OCI-LY7 (cell line): ENCODE data around the gene PTGER3. TPM values are rescaled to one million over a fixed set of nuclear protein-coding genes. Genes with fewer than 3 reads are reported as not detected.
"Not testable (repeated sequence)": the region's sequence is repeated elsewhere in the genome, so short reads cannot be mapped to it uniquely, and the experiment has no call there.

Experiments used
- BruUV-seq: library from RNA; stranded (reverse); fragments of 400-500 nt; replicated peaks from 2 replicates; lab custom pipeline; 2021; lab: Mats Ljungman, UMichigan
- CTCF ChIA-PET: fragments of 300-600 bp; sonication (Branson Sonifier 250); formaldehyde crosslinking; loops from one replicate; lab custom pipeline; 2022; ENCODE audit warnings: antibody characterized with exemption; ENCODE audit not compliant: unreplicated experiment; lab: Charles Lee
- POLR2A ChIA-PET: fragments of 300-600 bp; sonication (Branson Sonifier 250); formaldehyde crosslinking; loops from one replicate; lab custom pipeline; 2022; ENCODE audit warnings: antibody characterized with exemption; lab: Charles Lee
- DNase-seq: peaks from one replicate; pipeline ENCODE4 v3.0.0-alpha.2; 2015; ENCODE audit warnings: low spot score
- H2AFZ ChIP-seq: fragments of 200-600 bp; sonication (generic), shearing (Covaris generic); 2 replicates; pipeline ENCODE4 v1.6.1; 2014; ENCODE audit warnings: mild to moderate bottlenecking, antibody characterized with exemption, low read length, moderate library complexity
- H3K27ac ChIP-seq: fragments of 200-600 bp; sonication (generic); 2 replicates; pipeline ENCODE4 v1.5.1; 2014; ENCODE audit warnings: mixed run types, low read depth, mild to moderate bottlenecking, moderate library complexity, low read length, inconsistent platforms; ENCODE audit not compliant: poor library complexity, severe bottlenecking
- H3K36me3 ChIP-seq: fragments of 200-600 bp; sonication (generic); 2 replicates; pipeline ENCODE4 v1.6.1; 2014; ENCODE audit warnings: mild to moderate bottlenecking, antibody characterized with exemption, low read length, moderate library complexity, mixed read lengths; ENCODE audit not compliant: insufficient read depth
- H3K4me1 ChIP-seq: fragments of 200-600 bp; sonication (generic); 2 replicates; pipeline ENCODE4 v1.5.1; 2014; ENCODE audit warnings: mild to moderate bottlenecking, low read length; ENCODE audit not compliant: insufficient read depth, poor library complexity, severe bottlenecking
- H3K4me2 ChIP-seq: fragments of 200-600 bp; sonication (generic); 2 replicates; pipeline ENCODE4 v1.6.1; 2014; ENCODE audit warnings: mild to moderate bottlenecking, low read length
- H3K4me3 ChIP-seq: fragments of 200-600 bp; sonication (generic); 2 replicates; pipeline ENCODE4 v1.5.1; 2014; ENCODE audit warnings: mild to moderate bottlenecking, low read depth, low read length; ENCODE audit not compliant: poor library complexity, severe bottlenecking
- H3K79me2 ChIP-seq: fragments of 200-600 bp; sonication (generic); 2 replicates; pipeline ENCODE4 v1.6.1; 2016; ENCODE audit warnings: low read depth, mild to moderate bottlenecking, low read length, moderate library complexity, mixed read lengths; ENCODE audit not compliant: insufficient read depth
- H3K9me2 ChIP-seq: fragments of 200-600 bp; sonication (generic); 2 replicates; pipeline ENCODE4 v1.6.1; 2016; ENCODE audit warnings: mild to moderate bottlenecking, low read length, mixed read lengths; ENCODE audit not compliant: insufficient read depth
- H3K9me3 ChIP-seq: fragments of 200-600 bp; sonication (generic); 2 replicates; pipeline ENCODE4 v1.6.1; 2014; ENCODE audit warnings: mild to moderate bottlenecking, mixed run types, low read length, mixed read lengths
- H4K20me1 ChIP-seq: fragments of 200-600 bp; sonication (generic); 2 replicates; pipeline ENCODE4 v1.6.1; 2014; ENCODE audit warnings: mild to moderate bottlenecking, antibody characterized with exemption, low read length, moderate library complexity, mixed read lengths; ENCODE audit not compliant: insufficient read depth
- CTCF ChIP-seq: fragments of 200-600 bp; sonication (generic); conservative IDR thresholded peaks from 2 replicates; pipeline ENCODE4 v1.5.1; 2014; ENCODE audit warnings: mild to moderate bottlenecking, antibody characterized with exemption, low read length, moderate library complexity, mixed read lengths
- EZH2phosphoT487 ChIP-seq: fragments of 200-600 bp; sonication (generic); IDR thresholded peaks from 2 replicates; pipeline ENCODE4 v1.6.1; 2018; ENCODE audit warnings: low read depth, borderline replicate concordance, mild to moderate bottlenecking, mixed run types, antibody characterized with exemption, low read length, moderate library complexity, mixed read lengths
- intact Hi-C: fragments of 100-400 bp; cut with micrococcal nuclease; formaldehyde crosslinking; loops from one replicate; pipeline ENCODE4 v1.10.0; 2022; ENCODE audit not compliant: unreplicated experiment
- total RNA-seq, 2 experiments: library from RNA; depleted of rRNA in 1 of 2; stranded (reverse); fragments of >200 nt in 1 of 2; shearing (Covaris generic) in 1 of 2; gene quantifications; 2 replicates each; pipeline ENCODE4 v1.2.3, GENCODE V29; 2014 to 2022

PTGER3 gene
- total RNA-seq, 2 experiments from 2014 or later = 0.13 TPM; not detected in 1

GRCh38 chr1:70945251-70945650 is 102.4 kb downstream of the PTGER3 start:
- no peak overlapping the region for H3K27ac ChIP-seq
- H3K36me3 ChIP-seq = no peaks in the 10 kb centered on the region
- TF ChIP-seq CTCF = no peak
- H3K9me2 ChIP-seq = no peaks in the 10 kb centered on the region
- ChIA-PET CTCF (no interaction called here), POLR2A (no interaction called here)
- H4K20me1 ChIP-seq = no peaks in the 10 kb centered on the region
- H3K4me2 ChIP-seq = no peak overlapping the region
- no TSS peak for BruUV-seq
- intact Hi-C loops = no loop called here
- H3K4me3 ChIP-seq = no peak overlapping the region
- no peaks in the 10 kb centered on the region for H3K79me2 ChIP-seq
- no peak overlapping the region for H2AFZ ChIP-seq
- no peaks in the 10 kb centered on the region for H3K9me3 ChIP-seq
- DNase-seq = no peak
- no peaks in the 10 kb centered on the region for H3K4me1 ChIP-seq

- TF ChIP-seq EZH2phosphoT487 (no peak), CTCF (no peak)
- no peak overlapping the region for H3K4me3 ChIP-seq
- intact Hi-C loops = no loop called here
- H4K20me1 ChIP-seq = no peaks in the 10 kb centered on the region
- POLR2A ChIA-PET = no interaction called here
- no peak overlapping the region for H2AFZ ChIP-seq
- CTCF ChIA-PET = no interaction called here
- no peaks in the 10 kb centered on the region for H3K4me1 ChIP-seq
- no peak overlapping the region for H3K4me2 ChIP-seq
- no peaks in the 10 kb centered on the region for H3K36me3 ChIP-seq
- no peaks in the 10 kb centered on the region for H3K9me2 ChIP-seq
- H3K79me2 ChIP-seq = no peaks in the 10 kb centered on the region
- no peak overlapping the region for H3K27ac ChIP-seq
- no peak for DNase-seq
- no peaks in the 10 kb centered on the region for H3K9me3 ChIP-seq
- no TSS peak for BruUV-seq
Observed at GRCh38 chr1:70941563-70941962, 106.1 kb downstream of the PTGER3 start.

GRCh38 chr1:70940398-70940797 is 107.2 kb downstream of the PTGER3 start:
- CTCF ChIA-PET, H3K4me2 ChIP-seq, H3K36me3 ChIP-seq, H3K4me1 ChIP-seq, H3K4me3 ChIP-seq, H4K20me1 ChIP-seq, DNase-seq, H3K27ac ChIP-seq, H3K9me2 ChIP-seq, H3K79me2 ChIP-seq, H3K9me3 ChIP-seq, BruUV-seq, H2AFZ ChIP-seq, POLR2A ChIA-PET, intact Hi-C loops: not testable (repeated sequence)
